Glomerular visceral epithelial cell (primary cell): ENCODE data around the gene RASGRF2.
A peak's percentile ranks its signal among the peaks of the same experiment; 100 is the strongest.

Experiments
- DNase-seq: peaks from one replicate; pipeline ENCODE4 v3.0.0-alpha.2; 2016; ENCODE audit errors: extremely low spot score

RASGRF2 gene

DNA sequence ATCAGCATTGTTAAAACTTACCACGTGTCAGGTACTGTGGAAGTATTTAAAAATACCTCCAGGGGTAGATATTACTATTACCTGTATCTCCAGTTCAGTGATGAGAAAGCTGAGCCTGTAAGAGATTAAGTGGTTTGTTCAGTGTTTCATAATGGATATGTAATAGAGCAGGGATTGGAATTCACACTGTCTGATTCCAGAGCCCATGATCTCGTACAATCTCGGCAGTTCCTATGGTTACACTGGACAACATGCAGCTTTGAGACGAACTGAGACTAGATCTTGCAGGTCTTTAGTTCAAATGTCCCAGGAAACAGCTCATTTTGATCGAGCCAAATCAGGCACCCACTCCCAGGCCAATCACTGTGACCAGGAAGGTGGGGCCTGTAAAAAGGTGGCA is 8.8 kb upstream of the RASGRF2 start:
- no peak for DNase-seq

DNA sequence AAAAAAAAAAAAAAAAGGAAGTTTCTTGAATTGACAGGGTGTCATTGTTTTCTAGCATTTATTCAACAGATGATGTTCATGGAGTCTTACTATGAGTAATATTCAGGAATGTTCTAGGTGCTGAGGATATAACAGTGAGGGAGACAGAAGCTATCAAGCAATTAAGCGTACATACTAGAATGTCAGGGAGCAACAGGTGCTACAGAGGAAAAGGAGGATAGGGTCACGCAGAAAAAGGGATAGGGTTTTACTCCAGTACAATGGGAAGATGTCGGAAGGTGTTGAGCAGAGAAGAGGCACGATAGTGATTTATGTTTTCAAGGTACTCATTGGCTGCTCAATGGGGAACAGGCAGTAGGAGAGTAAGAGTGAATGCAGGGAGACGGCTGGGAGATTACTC is 6.6 kb upstream of the RASGRF2 start:
- DNase-seq: no peak

DNA sequence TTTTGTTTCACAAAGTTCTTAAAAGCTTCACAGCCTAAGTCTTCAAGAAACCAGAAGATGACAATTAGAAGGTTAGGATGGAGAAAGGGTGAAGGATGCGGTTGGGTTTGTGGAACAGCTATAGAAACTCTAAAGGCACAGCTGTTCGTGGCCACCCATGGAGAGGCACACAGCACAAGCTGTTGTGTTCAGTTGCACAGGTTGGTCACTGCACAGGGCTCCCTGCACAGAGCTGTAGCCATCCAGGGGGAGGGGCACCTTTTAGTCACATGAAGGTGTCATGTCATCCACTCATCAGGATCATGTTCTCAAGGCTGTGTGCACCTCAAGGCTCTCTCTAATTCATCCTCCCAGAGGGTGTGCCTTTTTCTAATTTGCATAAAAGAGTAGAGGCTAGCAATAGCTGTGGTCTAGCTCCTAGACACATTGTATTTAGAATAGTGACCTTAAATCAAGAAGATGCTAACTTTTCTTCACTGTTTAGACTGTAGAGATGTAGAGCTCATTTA is 5.0 kb upstream of the RASGRF2 start:
- no peak for DNase-seq

DNA sequence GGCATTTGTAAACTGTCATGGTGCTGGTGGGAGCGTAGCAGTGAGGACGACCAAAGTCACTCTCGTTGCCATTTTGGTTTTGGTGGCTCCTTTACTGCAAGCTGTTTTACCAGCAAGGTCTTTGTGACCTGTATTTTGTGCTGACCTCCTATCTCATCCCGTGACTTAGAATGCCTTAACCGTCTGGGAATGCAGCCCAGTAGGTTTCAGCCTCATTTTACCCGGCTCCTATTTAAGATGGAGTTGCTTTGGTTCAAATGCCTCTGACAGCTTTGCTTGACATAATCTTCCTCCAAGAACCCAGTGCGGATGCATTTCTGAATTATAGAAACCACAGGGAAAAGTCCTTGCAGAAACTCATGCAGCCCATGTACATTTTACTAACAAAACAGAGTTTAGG is 3.9 kb upstream of the RASGRF2 start:
- DNase-seq: no peak

DNA sequence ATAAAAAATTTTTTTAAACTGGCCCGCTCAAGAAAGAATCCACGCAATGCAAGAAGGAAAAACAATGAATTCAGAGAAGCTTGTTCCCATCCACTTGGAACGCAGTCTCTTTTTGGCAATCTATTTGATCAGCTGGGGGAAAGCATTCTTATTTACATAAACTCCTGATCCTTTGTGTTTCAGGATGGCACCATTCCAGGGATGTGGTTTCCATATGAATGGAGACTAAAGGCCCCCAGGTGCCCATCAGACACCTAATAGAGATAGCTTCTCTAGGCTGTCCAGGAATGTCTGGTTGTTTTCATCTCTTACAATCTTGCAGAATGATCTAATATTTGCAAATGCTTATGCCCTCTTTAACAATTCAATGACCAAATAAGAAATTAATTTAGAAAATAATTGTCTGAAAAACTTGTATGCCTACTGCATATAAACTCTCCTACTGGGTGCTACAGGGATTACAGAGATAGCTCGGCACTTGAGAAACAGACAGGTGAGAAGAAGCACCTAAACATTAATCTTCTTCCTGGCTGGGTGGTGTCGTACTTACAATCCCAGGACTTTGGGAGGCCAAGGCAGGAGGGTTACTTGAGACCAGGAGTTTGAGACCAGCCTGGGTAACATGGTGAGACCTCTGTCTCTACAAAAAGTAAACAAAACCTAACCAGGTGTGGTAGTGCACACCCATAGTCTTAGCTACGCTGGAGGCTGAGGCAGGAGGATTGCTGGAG is 3.0 kb upstream of the RASGRF2 start:
- peak; percentile 74 for DNase-seq

- DNase-seq: no peak
Observed at GRCh38 chr5:80958616-80959015, 1.5 kb upstream of the RASGRF2 start.

GRCh38 chr5:80959138-80959537 is 1.0 kb upstream of the RASGRF2 start:
- no peak for DNase-seq

GRCh38 chr5:80960531-80961375 is 590 bp downstream of the RASGRF2 start:
- DNase-seq: peak; percentile 62

GRCh38 chr5:80961376-80962281 is 1.5 kb downstream of the RASGRF2 start:
- peak; percentile 77 for DNase-seq

GRCh38 chr5:80962630-80963520 is 2.7 kb downstream of the RASGRF2 start:
- DNase-seq: no peak

DNA sequence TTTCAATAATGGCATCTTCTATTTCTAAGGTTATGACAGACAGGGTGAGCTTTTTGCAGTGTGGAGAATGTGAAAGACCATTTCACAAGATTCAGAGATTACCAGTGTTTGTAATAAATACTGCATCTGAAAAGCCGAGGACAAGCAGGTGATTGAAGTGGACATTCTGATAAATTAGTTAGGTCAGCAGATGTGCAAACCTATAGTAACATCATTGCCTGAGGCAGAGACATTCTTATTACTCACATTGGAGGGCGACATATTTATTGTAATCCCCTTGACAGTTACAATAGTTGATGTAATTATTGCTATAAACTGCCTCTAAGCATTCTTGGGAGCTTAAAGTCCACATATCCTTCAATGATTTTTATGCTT is 3.3 kb downstream of the RASGRF2 start:
- no peak for DNase-seq

- no peak for DNase-seq
Observed at GRCh38 chr5:80963966-80964481, 3.9 kb downstream of the RASGRF2 start.

GRCh38 chr5:80964491-80964890 is 4.3 kb downstream of the RASGRF2 start:
- DNase-seq: no peak

DNA sequence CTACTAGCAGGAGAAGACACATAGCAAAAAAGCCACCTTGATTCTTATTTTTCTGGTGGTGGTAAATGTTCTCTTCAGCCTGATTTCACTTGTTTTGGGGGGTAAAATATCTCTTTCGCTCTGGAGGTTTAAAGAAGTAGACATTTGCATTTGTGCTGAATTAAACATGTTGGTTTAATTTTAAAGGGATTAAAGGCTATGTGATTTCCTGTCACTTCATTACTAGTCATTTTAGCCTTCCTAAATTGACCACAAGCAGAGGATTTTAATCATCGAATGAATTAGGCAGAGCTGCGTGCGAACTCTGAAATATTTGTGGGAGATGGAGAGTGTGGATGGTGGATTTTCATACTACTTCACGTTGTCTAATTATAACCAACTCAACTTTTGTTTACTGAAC is 4.8 kb downstream of the RASGRF2 start:
- no peak for DNase-seq

DNA sequence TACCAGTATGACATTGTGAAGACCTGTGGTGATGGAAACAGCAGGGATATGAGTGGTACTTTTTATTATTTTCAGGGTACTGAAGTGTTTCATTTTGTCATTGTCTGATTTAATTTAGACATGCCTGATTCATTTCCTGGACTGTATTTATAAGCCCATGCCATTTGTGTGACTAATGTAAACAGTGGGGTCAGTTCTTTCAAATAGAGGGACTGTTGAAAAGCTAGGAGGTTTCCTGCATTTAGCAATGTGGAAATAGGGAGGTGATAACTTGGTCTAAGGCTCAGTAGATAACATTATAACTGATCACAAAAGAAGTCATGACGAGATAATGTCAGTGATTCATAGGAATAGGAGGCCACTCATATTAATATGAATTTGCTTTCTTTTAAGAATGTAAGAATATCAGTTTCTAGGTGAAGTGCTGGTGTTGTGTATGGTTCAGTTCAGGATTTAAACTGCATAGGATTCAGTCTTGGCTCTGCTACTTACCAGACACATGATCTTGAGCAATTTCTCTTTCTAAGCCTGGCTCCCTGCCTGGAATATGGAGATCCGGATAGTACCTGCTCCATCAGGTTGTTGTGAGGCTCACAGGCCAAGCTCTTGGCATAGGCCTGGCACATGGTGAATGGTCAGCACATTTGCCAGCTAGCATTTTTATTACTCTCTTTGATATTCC is 7.5 kb downstream of the RASGRF2 start:
- peak; percentile 69 for DNase-seq

DNA sequence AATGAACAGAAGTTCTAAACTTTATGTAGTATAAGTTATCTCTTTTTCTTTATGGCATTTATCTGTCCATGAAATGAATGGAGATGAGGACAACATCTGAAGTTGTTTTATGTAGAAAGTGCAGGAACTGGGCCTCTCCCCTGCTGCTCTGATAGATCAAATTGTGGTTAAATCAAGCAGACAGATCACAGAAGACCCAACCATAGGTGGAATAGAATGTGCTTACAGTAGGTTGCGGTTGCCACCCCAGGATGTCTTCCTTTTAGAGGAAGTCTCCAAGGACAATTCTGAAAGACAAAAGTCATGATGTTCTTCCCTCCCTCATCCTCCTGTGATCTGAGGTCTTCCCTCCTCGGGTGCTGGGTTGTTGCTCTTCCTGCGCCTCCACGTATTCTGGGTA is 12.9 kb downstream of the RASGRF2 start:
- no peak for DNase-seq

DNA sequence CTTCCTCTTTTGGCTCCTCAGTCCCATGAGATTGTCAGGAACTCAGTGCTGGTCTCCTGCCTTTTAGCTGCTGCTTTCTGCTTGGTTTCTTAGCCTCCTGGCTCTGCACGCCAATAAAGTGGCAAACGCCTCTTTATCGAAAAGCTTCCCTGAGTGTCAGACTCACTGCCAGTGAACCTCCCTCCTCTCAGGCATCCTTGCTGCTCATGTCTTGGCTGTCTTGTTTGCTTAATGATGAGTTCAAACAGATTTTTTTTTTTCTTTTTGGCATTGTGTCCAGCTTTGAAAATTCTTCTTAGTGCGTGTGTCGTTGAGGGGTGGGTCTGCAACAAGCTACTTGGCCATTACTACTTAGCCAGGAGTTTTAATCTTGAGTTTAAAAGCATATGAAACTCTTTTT is 14.9 kb downstream of the RASGRF2 start:
- DNase-seq: no peak

DNA sequence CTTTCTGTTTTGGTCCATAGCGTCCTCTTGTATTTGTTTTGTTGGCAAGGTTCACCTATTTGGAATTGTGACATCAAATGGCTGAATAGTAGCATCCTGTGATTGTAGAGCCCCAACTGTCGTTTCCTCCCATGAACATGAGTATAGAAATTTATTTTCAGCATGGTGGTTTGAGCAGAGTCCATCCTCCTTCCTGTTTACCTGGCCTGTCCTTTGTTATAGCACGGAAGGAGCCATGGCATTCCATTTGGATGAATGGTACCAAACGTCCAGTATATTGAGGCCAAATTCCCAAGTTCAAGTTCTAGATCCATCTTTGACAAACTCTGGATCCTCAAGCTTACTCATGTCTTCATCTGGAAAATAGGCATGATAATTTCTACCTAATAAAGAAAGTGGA is 16.8 kb downstream of the RASGRF2 start:
- no peak for DNase-seq

DNA sequence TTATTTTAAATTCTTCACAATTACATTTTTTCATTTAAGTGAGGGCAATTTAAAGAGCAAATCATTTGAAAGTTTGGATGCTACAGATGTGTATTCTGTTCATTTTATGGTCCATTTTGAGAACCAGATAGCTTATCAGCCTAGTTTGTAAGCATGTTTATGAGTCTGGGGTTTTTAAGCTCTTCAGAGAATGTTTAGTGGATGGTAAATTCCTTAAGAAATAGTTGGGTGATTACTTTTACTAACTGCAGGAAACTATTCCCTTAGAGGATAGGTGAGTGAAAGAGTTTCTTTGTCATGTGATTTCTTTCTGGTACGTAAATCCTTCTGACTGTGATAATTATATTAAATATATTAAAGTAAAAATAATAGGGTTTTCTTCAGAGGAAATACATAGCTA is 17.6 kb downstream of the RASGRF2 start:
- DNase-seq: no peak

DNA sequence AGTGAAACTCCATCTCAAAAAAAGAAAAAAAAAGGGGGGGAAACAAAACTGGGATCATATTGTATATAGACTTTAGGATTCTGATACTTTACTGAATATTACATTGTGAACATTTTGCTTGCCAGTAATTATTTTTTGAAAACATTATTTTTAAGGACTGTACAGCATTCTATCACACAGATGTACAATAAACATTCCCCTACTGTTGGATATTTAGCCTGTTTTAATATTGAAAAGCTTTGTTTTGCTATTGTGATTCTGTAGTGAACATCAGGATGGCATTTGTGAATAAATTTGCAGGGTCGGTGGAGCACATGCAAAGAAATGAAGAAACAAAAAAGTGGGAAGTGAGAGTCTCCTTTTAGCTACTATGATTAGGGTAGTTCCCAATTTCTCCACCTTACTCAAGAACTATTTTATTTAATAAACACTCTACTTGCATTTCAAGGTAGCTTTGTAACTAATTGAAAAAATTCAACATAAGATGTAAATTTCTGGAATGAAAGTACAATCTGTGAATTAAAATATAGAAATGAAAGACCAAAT is 18.7 kb downstream of the RASGRF2 start:
- no peak for DNase-seq
